GM10847 (cell line): ENCODE data around the gene MUC22.

Experiments used
- POLR2A ChIP-seq: IDR thresholded peaks from 2 replicates; pipeline ENCODE4 v1.6.1; 2011; ENCODE audit not compliant: insufficient read length; ENCODE audit errors: extremely low read depth

MUC22 gene

GRCh38 chr6:31025595-31025994 is 15.3 kb downstream of the MUC22 start:
- no peak for TF ChIP-seq POLR2A

GRCh38 chr6:31031095-31031494 is 20.8 kb downstream of the MUC22 start:
- no peak for TF ChIP-seq POLR2A

- no peak for TF ChIP-seq POLR2A
Measured at GRCh38 chr6:31033075-31033474, 22.8 kb downstream of the MUC22 start.

DNA sequence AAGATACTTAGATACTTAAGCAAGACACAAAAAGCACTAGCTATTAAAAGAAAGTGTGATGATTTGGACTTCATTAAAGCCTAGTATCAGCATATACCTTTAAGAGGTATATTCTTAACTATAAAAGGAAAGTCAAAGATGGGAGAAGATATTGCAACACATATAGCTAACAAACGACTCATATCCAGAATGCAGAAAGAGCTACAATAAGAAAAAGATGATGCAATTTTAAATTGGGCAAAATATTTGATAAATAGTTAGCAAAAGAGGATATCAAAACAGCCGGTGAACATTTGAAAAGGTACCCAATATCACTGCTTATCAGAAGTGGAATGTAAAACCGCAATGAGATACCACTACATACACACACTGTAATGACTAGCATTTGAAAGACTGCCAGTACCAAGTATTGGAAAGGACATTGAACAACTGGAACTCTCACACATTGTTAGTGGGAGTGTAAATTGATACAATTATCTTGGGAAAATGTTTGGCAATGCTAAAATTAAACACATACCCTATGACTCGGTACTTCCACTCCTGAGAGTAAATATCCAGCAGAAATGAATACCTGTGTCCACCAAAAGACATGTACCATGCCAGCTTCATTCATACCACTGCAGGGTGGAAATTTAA is 25.7 kb downstream of the MUC22 start:
- no peak for TF ChIP-seq POLR2A

- TF ChIP-seq POLR2A, result no peak
Measured at GRCh38 chr6:31037169-31037568, 26.9 kb downstream of the MUC22 start.

DNA sequence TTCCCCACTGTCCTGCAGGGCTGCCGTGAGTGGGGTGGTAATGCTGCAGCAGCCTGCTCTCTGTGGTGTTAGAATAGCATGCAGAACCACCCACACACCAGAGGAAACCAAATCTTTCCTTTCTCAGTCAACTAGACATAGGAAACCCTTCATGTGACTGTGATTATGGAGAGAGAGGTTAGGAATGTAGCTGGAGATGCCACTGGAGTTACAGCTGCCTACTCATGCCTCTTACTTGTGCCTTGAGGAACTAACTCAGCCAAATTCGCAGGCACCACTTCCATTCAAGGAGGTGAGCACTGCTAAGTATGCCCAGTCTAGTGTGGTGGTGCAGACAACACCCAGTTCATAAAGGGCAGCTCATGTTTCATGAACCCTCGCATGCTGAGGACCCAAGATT is 27.4 kb downstream of the MUC22 start:
- no peak for TF ChIP-seq POLR2A

DNA sequence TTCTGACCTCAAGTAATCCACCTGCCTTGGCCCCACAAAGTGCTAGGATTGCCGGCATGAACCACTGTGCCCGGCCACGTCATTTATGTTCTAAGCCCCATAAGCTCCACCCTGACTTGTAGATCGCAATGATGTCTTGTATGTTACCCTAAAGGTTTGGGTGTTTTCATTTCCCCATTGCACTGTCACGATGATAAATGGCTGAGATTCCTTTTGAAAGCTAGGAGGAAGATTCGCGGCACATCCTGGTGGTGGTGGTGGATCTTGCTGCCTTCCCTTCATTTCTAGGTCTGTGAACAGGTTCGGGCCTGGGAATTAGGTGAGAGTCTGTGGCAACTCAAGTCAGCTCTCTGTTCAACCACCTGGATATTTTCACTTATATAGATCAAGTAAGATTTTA is 28.3 kb downstream of the MUC22 start:
- no peak for TF ChIP-seq POLR2A

GRCh38 chr6:31040801-31041200 is 30.5 kb downstream of the MUC22 start:
- TF ChIP-seq POLR2A, result no peak

GRCh38 chr6:31041372-31041974 is 31.2 kb downstream of the MUC22 start:
- TF ChIP-seq POLR2A, result no peak

DNA sequence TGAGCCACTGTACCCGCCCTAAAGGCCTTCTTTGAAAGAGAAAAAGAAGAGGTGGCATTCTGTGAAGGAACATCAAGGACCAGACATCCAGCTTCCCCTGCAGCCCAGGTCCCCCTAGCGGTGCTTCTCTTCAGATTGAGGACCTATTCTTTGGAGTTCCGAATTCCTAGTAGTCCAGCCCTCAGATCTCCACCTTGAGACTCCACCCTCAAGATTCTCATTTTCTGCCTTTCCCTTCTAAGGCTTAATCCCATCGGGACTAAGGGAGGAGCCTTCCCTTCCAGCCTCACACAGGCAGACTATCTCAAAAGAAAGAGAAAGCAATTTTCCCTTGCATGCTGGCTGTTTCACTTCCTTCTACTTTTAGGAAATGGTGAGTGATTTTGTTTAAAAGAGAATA is 32.5 kb downstream of the MUC22 start:
- no peak for TF ChIP-seq POLR2A

DNA sequence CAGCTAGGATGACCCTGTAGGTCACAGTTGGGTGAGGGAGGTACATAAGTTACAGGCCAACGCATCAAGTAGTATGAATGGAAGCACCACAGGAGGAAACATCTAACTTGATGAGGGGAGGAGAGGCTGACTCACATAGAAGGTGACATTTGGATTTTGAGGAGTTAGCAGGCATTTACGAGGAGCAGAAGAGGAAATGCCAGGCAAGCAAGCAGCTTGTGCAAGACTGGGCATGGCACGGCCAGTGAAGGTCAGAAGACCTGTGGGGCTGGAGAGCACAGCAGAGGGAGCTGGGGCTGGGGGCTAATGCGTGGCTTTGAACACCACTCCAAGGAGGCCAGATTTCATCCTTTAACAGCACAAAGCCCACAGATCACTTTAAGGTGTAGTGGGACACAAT is 37.8 kb downstream of the MUC22 start:
- TF ChIP-seq POLR2A, result no peak

GRCh38 chr6:31049518-31049917 is 39.2 kb downstream of the MUC22 start:
- TF ChIP-seq POLR2A, result no peak

GRCh38 chr6:31053873-31054272 is 43.6 kb downstream of the MUC22 start:
- TF ChIP-seq POLR2A, result no peak

GRCh38 chr6:31055441-31055840 is 45.2 kb downstream of the MUC22 start:
- TF ChIP-seq POLR2A, result no peak

GRCh38 chr6:31057426-31058003 is 47.2 kb downstream of the MUC22 start:
- no peak for TF ChIP-seq POLR2A

DNA sequence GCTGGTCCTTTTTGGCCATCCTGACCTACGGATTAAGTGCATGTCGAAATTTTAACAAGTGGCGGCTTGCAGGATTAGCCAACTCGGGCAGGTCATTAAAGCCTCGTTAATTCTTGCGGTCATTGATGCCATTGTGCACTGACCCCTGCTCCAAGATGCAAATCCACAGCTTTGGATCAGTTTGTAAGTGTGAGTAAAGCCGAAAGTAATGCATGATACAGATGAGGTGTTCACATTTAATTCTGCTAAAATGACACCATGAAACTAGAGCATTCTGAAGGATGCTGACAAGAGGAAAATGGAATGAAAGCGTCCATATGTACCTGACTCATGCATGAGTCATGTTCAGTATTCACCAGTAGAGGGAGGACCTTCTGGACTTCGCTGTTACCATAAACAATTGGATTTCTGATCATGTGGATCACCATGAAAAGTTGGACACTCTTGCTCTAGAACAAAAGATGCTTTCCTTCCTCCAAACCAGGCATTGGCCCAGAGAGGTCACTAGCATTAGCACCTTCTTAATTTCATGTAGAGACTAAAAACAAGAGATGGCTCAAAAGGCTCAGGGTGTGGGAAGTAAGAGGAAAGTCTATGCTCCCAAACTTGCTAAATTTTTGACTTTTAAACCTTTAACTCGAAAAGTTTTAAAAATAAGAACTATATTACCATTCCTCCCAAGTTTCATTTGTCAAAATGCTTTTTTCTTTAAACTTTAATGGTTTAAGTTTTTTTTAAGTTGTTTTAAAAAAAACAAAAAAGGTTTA is 48.0 kb downstream of the MUC22 start:
- TF ChIP-seq POLR2A, result no peak
